Measurements from ENCODE around the gene ZC3H12A.

Gene ZC3H12A

GRCh38 chr1:37479255-37480124, 5.1 kb downstream of the ZC3H12A start:
- DNase-seq: peak; percentile 97

DNA sequence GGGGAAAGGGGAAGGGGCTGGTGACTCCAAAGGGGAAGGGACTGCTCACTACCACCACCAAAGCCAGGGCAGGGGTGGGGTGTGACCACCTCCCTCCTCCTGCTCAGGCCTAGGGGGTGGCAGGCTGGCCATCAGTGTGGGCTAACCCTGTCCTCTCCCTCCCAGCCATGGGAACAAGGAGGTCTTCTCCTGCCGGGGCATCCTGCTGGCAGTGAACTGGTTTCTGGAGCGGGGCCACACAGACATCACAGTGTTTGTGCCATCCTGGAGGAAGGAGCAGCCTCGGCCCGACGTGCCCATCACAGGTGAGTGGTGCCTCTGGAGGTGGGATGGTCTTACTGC, 5.7 kb downstream of the ZC3H12A start:
- no peak for DNase-seq

- DNase-seq: peak; percentile 61
Observed at GRCh38 chr1:37480581-37481288, 6.4 kb downstream of the ZC3H12A start.

DNA sequence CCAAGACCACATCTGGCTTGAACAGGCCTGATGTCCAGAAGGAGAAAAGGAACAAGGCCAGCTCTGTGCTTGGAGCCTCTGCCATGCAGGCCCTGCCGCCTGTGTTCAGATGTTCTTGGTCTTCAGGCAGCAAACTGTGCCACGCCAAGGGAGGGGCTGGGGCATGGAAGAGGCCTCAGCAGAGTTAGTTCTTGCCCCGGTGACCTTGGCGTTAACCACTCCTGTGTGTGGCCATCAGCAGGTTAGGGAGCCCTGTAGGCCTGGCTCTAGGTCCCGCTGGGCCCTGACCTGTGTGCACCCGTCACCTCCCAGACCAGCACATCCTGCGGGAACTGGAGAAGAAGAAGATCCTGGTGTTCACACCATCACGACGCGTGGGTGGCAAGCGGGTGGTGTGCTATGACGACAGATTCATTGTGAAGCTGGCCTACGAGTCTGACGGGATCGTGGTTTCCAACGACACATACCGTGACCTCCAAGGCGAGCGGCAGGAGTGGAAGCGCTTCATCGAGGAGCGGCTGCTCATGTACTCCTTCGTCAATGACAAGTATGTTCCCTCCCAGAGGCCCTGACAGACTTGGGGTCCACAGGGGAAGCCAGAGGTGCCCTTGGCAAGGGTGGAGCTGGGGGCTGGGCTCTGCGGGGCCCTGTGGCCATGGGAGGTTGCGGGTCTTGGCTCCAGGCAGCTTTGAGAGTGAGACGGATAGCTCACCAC, 7.1 kb downstream of the ZC3H12A start:
- DNase-seq: peak; percentile 68

- DNase-seq: peak; percentile 63
Observed at GRCh38 chr1:37482004-37482785, 7.8 kb downstream of the ZC3H12A start.

- no peak for DNase-seq
Observed at GRCh38 chr1:37482796-37483744, 8.7 kb downstream of the ZC3H12A start.

DNA sequence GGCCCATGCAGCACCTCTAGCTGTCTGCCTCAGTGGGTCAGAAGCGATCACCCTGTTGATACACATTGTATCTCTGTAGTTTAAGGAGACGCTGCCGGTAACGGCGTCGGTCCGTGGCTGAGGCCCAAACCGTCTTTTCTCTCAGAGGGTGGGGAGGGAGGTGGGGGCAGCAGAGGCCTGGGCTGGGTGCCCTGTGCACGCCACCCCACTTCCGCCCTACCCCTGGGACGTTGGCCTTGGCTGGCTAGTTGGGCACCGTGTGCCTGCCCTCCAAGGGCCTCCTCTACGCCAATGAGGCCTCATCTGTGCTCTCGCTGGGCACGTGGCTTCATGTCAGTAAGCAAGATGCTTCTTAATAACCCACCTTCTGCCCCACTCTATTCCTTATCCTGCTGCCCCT, 9.4 kb downstream of the ZC3H12A start:
- no peak for DNase-seq

DNA sequence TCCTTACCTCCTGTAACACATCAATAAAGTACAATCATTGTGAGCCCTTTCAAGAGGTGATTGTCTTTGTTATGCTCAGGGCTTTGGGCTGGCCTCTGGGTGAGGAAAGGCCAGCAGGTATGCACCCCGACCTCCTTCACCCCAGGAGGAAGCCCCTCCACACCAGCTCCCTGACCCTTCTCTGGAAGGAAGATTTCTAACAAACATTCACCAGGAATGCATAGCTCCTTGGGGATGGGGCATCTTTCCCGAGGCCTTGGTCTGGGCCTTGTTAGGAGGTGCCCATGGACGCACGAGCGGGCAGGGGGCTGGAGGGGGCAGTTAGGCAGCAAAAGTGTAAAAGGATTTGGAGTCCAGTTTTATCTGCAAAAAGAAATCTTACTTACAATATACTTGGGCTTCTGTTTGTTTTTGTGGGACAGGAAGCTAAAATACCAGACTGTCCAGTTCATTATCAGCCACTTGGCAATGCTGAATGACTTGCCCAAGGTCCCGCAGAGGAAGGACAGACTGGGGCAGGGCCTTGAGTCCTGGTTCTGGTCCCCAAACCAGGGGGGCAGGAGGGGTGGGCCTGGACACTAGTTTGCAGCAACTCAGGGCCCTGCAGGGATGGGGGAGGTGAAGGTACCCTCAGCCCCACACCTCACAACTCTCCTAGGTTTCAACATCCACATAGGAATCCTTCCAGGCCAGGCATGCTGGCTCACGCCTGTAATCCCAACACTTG, 10.1 kb downstream of the ZC3H12A start:
- no peak for DNase-seq

- no peak for DNase-seq
Observed at GRCh38 chr1:37485902-37486679, 11.7 kb downstream of the ZC3H12A start.

- DNase-seq: peak; percentile 93
Observed at GRCh38 chr1:37486680-37487618, 12.6 kb downstream of the ZC3H12A start.

DNA sequence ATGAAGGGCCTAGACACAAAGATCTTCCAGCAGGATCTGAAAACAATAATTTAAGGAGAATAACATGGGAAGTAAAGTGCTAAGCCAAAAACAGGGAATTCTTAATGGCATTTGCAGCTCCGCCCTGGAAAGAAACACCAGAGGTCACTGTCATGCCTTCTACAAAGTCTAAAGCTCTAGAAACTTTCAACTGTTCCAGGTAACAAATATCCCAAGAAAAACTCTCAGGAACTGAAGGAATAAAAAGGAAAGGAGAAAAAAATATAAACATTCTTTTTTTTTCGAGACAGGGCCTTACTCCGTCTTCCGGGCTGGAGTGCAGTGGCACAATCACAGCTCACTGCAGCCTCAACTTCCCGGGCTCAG, 13.2 kb downstream of the ZC3H12A start:
- DNase-seq: no peak

- DNase-seq: no peak
Observed at GRCh38 chr1:37493336-37494098, 19.1 kb downstream of the ZC3H12A start.

DNA sequence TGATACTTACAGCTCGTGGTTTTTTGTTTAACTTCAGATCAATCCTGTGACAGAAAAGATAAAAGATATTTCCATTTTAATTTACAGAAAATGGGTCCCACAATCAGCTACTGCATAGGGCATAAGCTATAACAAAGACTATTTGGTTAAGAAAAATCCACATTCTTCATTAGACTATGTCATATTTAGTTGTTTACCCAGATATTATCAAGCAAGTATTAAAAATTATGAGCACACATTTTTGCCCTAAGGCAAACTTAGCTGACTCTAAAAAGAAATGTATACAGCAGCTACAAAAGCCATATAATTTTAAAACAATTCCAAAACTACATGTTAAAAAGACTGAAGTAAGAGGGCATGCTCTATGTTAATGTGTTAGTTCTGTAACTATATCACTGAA, 21.5 kb downstream of the ZC3H12A start:
- no peak for DNase-seq

- DNase-seq: no peak
Observed at GRCh38 chr1:37497832-37498231, 23.5 kb downstream of the ZC3H12A start.

- DNase-seq: no peak
Observed at GRCh38 chr1:37498872-37499617, 24.7 kb downstream of the ZC3H12A start.

DNA sequence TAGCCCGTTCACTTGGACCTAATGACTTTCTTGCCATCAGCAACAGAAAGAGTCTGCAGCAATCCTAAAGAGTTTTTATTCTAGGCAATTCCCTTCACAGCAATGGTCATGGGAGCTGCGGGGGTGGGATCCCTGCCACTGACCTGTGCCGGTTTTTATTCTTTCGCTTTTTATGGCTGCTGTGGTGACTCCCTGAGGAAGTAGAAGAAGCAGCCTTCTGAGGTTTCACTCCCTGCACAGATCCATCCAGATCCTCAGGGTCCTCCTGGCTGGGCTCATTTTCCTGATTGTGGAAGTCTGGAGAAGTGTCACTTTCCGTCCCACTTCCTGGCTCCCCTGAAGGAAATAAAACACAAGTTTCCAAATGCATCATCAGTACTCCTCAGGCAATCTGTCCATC, 27.3 kb downstream of the ZC3H12A start:
- no peak for DNase-seq

- no peak for DNase-seq
Observed at GRCh38 chr1:37502104-37502503, 27.7 kb downstream of the ZC3H12A start.
